Fibroblast of skin of left quadriceps (primary cell): ENCODE data around the gene KLK7.
"Not testable (repeated sequence)": the region's sequence is repeated elsewhere in the genome, so short reads cannot be mapped to it uniquely, and the experiment has no call there.

Experiments
- DNase-seq, 2 experiments: peaks; one replicate each; pipeline ENCODE4 v3.0.0-alpha.2; 2013; ENCODE audit warnings: low read depth in 2 of 2

Gene KLK7

DNA sequence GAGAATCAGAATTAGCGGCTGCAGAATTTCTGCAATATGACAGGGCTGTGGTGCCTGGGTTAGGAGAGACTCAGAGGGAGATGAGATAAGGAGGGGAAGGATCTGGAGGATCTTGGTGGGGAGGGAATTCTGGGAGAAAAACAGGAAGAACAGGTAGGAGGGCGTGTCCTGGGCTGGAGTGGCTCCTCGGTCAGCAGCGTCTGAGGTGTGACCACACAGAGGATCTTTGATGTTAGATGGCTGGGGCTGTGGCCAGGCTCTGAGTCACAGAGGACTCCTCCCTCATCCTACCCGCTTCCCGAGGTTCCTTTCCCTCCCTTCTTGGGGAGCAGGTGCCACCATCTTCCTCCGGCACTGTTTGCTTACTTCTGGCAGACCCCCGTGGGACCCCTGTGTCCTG lies 8.0 kb downstream of the KLK7 start:
- DNase-seq: no peak

DNA sequence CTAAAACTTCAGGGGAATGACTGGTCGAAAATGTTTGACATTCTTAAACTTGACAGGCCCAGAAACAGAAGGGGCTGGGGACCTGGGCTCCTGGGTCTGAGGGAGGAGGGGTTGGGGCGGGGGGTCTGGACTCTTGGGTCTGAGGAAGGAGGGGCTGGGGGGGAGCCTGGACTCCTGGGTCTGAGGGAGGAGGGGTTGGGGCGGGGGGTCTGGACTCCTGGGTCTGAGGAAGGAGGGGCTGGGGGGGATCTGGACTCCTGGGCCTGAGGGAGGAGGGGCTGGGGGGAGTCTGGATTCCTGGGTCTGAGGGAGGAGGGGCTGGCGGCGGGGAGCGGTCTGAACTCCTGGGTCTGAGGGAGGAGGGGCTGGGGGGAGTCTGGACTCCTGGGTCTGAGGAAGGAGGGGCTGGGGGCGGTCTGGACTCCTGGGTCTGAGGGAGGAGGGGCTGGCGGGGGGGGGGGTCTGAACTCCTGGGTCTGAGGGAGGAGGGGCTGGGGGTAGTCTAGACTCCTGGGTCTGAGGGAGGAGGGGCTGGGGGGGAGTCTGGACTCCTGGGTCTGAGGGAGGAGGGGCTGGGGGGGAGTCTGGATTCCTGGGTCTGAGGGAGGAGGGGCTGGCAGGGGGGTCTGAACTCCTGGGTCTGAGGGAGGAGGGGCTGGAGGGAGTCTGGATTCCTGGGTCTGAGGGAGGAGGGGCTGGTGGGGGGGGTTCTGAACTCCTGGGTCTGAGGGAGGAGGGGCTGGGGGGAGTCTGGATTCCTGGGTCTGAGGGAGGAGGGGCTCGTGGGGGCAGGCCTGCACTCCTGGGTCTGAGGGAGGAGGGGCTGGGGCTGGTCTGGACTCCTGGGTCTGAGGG lies 8.8 kb downstream of the KLK7 start:
- DNase-seq: no peak

DNA sequence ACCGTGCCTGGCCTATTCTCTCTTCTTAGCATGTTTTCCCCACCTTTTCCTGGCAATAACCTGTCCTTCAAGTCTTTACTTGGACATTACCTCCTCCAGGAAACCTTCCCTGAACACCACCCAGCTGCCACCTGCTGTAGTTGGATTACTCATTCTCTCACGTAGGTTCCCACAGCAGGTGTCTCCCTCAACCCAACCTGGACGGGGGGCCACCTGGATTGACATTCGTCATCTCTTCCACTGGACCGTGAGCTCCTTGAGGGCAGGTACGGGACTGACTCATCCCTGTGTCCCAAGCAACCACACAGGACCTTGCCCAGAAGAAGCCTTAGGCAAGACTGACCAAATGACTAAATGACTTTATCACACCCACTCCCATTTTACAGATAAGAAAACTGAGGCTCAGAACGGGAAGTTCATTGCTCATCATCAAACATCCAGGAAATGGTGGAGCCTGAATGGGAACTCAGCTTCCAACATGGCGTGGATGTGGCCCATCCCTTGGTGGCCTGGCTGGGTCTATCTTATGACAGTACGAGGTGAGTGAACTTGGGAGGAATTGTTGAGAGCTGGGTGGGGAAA lies 10.8 kb downstream of the KLK7 start:
- DNase-seq: no peak

DNA sequence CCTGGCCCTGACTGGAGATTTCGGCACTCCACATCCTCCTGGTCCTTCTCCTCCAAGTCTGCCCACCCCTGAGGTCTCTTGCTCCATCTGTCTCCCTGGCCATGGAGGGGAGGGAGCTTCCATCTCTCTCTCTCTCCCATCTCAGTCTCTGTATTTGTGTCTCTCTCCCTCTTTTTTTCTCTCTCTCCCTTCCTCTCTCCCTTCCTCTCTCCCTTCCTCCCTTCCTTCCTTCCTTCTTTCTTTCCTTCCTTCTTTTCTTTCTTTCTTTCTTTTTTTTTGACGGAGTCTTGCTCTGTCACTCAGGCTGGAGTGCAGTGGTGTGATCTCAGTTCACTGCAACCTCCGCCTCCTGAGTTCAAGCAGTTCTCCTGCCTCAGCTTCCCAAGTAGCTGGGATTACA lies 13.9 kb downstream of the KLK7 start:
- not testable (repeated sequence) for DNase-seq

DNA sequence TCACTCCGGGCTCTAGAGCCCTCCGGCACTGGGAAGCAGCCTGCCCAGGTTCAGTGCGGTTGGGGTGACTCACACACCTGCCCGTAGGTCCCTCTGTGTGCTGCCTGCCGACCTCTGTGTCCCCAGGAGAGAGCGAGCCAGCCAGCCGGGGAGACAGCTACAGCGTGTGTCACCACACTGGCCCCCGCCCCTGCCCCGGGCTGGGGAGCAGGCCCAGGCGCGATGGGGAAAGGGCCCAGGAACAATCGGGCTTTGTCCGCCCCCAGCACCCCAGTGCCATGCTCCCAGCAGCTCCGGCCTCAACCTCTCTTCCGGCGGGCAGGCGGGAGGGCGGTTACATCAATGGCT lies 14.3 kb downstream of the KLK7 start, which contains the start of gene KLK6:
TSS of gene KLK6 (minus strand) at position 179 of the 348 bp plus-strand sequence. CDS start 1,487 bp downstream, outside the sequence.
- DNase-seq: no peak

DNA sequence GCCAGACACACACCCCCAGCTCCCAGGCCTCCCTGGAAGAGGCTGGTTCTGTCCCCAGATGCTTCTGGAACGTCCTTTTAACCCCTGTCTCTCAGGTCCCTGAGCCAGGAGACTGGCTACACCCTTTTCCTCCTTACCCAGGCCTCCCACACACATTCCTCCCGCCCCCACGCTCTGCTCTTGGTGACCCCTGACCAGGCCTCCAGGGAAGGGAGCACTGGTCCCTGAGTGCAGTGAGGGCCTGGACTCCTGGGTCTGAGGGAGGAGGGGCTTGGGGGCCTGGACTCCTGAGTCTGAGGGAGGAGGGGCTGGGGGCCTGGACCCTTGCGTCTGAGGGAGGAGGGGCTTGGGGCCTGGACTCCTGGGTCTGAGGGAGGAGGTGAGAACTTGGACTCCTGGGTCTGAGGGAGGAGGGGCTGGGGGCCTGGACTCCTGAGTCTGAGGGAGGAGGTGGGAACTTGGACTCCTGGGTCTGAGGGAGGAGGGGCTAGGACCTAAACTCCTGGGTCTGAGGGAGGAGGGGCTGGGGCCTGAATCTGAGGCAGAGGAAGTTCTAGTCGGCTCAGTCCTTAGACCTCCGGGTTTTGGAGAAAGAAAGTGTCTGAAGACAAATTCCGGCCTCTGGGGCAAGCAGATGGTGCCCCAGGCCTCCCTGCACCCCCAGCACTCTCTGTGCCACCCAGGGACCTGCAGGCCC lies 14.9 kb downstream of the KLK7 start:
- DNase-seq: no peak

DNA sequence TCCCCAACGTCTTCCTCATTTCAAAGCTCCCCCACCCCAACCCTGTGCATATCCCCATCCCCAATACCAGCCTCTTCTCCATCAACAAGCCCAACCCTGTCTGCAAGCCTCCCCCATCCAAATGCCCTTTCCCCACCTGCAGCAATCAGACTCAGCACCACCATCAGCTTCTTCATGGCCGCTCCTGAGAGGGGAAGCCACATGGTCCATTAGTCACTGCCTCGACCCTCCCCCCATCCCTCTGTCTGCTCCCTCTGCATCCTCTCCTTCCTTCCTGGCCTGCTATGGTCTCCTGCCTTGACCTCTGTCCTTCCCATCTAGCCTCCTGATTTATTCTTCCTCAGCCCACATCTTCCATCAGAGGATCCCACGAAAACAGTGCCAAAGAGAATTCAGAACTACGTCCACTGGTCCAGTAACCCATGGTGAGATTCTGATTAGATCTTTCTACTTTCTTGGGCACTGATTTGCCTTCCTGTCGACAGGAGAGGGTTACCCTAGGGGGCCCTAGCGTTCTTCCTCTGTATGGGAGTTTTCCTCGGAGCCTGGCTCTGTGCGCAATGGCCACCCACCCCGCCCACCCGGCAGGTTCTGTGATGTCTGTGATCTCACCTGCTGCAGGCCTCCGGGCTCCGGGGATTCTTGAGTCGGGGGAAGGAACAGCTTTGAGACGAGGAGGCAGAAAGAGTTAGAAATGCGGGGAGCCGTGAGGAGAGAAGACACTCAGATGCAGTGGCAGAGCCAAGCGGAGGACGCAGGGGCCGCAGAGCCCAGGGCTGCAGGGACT lies 15.6 kb downstream of the KLK7 start:
- no peak for DNase-seq

DNA sequence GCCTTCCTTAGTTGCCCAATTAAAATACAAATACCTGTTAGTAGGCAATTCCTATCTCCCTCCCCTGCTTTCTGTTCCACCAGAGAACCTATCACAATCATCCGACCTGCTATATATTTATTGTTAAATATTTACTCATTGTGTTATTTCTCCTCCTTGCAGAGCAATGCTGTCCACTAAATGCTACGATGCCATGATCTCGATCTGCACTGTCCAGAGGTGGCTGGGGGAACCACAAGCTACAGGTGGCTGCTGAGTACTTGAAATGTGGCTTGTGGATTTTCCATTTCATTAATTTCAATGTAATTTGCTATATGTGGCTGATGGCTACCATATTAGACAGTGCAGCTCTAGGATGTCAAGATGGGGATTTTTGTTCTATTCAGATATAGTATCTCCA lies 19.5 kb downstream of the KLK7 start:
- DNase-seq: no peak

DNA sequence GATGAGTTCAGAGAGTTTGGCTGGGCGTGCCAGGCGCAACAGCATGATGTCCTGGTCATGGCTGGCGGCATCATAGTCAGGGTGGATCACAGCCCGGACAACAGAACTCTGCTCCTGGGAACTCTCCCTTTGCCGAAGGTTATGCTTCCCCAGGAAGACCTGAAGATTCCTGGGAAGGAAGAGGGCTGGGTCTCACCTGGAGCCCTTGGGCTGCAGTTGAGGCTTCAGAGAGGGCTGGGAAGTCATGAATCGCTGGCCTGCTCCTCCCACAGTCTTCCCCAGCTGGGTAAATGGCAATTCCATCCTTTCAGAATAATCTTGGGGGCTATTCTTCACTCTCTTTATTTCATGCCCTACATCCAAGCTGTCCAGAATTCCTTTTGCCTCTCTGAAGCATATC lies 20.3 kb downstream of the KLK7 start:
- DNase-seq: no peak

DNA sequence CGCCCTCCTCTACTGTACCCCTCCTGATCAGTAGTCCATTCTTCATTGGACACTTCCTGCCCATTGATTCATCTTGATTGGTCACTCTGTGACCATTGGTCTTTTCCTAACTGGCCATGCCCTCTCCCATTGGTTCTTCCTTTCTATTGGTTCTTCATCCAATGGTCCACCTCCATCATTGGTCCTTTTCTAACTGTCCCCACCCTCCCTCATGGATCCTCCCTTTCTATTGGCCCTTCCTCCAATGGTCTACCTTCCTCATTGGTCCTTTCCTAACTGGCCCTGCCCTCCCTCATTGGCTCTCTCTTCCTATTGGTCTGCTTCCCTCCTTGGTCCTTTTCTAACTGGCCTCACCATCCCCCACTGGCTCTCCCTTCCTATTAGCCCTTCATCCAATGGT lies 21.5 kb downstream of the KLK7 start:
- DNase-seq: no peak

DNA sequence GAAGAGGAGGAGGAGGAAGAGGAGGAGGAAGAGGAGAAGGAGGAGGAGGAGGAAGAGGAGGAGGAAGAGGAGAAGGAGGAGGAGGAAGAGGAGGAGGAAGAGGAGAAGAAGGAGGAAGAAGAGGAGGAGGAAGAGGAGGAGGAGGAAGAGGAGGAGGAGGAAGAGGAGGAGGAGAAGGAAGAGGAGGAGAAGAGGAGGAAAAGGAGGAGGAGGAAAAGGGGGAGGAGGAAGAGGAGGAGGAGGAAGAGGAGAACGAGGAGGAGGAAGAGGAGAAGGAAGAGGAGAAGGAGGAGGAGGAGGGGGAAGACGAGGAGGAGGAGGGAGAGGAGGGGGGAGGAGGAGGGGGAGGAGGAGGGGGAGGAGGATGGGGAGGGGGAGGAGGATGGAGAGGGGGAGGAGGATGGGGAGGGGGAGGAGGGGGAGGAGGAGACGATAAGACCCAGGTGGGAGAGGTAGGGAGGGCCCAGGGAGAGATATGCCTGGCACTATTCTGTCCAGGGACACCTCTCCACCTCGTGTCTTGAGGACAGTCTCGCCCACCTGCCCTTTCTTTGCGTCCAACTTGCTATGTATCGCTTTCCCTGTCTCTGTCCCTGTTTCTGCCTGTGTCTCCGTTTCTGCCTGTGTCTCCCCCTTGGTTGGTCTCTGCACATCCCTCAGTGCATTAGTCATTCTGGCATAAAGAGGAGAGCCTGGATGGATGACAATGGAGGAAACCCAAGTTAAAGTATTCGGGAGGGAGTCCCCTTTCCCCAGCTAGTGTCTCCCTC lies 23.8 kb downstream of the KLK7 start:
- no peak for DNase-seq

DNA sequence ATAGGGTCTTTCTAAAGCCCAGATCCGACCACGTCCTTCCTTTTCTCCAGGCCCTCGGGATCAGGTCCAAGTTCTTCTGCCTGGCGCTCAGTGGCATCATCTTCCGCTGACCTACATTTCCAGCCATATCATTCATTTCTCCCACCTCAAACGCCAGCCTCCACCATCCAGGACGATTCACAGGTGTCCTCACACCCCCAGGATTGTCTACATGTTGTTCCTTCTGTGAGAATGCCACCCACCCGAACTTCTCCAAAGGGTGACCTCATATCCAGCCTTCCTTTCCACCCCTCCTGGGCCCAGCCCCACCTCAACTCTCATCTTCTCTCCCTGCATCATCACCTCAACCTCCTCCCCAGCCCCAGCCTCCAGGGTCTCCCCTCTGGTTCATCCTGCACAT lies 26.1 kb downstream of the KLK7 start:
- no peak for DNase-seq

DNA sequence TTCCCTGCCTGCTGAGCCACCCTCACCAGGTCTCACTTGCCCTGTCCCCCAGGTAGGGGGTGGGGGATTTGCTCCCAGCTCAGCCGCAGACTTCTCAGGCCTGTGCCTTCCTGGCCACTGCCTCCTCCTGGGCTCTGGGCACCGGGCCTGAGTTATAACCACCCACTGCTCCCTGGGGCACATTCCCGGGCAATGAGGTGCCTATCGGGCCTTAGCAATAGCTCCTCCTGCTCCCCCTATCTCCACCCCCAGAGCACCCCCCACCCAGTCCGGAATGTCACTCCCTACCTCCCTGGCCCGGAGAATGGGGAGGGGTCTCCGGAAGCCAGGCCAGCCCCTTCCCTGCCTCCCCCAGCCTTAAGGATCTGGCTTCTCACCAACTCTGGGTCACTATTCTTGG lies 30.8 kb downstream of the KLK7 start, which contains the start of gene KLK5:
TSS of gene KLK5 (minus strand) at position 129 of the 400 bp plus-strand sequence. CDS start 381 bp downstream, outside the sequence.
- DNase-seq: no peak

DNA sequence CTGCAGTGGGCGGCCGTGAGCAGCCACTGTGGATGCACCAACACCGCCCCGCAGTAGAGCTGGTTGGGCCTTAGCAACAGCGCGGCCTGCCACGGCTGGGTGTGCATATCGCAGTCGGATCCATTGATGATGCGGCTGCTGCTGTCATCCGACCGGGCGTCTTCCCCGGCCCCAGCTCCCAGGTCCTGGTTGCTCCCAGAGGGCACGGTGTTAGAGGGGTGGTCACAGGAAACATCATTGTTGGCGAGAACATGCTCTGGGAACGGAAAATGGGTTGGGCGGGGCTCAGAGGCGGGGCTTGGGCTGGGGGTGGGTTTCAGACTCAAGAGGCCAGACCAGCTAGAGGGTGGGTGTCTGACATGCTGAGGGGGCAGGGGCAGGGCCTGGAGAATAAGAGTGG lies 33.9 kb downstream of the KLK7 start:
- DNase-seq: no peak

DNA sequence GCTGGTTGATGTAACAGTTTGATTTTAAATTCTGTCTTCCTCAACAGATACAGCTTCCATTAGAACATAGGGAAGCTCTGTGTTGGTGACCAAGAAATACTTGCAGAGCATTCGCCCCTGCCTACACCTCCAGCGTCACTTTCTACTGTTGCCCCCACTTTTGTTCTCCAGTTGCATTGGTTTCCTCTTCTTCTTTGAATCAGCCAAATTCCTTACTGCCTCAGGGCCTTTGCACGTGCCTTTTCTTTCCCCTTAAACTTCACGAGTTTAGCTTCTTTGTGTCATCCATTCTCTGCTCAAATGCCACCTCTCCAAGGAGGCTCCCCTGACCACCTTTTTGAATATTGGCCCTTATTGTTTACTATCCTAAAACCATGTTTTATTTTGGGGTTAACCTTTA lies 36.6 kb downstream of the KLK7 start:
- no peak for DNase-seq

DNA sequence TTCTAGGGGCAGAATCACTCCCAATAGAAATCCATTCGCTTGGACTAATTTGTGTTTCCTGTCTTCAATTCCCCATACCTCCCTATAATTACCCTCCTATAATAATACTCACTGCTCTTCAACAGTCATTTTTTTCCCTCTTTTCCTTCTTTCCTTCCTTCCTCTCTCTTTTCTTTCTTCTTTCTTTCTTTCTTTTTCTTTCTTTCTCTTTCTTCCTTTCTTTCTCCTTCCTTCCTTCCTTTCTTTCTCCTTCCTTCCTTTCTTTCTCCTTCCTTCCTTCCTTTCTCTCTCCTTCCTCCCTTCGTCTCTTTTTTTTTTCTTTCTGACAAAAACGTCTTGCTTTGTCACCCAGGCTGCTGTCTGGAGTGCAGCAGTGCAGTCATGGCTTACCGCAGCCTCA lies 38.9 kb downstream of the KLK7 start:
- no peak for DNase-seq

DNA sequence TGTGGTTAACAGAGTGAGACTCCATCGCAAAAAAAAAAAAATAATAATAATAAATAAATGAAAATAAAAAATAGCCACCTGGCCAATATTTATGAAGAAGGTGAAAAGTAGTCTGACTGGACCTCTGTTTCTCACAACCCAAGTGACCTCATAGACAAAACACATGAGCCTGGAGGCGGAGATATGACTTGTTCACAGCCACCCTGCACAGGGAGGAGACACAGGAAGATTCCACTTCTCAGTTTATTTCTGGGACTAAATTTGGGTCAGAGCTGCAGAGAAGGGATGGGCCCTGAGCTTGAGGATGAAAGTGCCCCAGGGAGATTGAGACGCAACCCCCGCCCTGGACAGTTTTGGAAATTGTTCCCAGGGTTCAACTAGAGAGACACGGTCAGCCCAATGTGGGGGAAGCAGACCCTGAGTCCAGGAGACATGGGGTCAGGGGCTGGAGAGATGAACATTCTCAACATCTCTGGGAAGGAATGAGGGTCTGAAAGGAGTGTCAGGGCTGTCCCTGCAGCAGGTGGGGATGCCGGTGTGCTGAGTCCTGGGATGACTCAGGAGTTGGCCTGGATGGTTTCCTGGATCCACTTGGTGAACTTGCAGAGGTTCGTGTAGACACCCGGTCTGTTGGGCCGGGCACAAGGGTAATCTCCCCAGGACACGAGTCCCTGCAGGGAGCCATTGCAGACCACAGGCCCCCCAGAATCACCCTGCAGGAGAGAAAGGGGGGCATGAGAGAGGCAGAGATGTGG lies 40.5 kb downstream of the KLK7 start:
- no peak for DNase-seq

DNA sequence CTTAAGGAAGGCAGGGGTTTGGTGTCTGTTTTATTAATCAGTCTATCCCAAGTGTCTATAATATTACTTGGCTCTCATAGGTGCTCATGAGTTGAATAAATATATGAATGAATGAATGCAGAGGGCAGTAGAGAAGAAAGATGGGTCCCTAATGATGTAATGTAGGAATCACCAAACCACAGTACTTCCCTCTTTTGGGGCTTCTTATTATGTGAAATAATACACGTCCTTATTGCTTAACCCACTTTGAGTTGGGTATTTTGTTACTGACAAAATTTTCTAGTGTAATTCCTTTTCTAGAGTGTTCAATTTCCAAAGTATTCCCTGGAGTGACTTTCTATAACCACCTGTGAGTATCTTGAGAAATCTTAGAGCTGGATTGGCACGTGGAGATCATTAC lies 44.1 kb downstream of the KLK7 start:
- no peak for DNase-seq

DNA sequence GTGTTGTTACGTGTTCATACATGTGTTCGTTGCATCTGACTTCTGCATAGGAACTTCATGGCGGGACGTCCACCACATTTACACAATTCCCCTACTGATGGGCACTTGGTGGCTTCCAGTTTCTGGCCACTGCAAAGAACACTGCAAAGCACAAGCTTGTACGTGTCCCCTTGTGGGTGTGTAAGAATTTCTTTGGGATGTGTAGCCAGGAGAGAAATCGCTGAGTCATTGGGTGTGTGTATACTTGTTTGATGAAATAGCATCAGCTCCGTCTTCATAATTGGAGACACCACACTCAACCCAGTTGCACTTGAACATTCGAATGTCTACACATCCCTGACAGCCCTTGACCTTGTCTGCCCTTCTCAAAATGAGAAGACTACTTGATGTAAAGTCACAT lies 50.1 kb downstream of the KLK7 start:
- DNase-seq: no peak

DNA sequence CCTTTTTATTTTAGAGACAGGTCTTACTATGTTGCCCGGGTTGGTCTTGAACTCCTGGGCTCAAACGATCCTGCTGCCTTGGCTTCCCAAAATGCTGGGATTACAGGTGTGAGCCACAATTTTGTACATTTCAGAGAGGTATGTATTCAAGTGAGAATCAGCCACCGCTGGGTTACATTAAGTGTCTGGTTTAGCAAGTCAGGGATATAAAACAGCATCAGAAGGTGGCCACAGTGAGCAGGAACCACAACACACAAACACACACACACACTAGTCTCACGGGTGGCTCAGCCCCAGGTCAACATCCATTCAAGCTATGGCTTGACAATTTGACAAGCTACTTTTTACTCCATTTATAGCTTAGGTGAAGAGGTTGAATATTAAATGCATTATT lies 51.0 kb downstream of the KLK7 start:
- DNase-seq: no peak
